Measurements from ENCODE around the gene B4GALT4.

DNA sequence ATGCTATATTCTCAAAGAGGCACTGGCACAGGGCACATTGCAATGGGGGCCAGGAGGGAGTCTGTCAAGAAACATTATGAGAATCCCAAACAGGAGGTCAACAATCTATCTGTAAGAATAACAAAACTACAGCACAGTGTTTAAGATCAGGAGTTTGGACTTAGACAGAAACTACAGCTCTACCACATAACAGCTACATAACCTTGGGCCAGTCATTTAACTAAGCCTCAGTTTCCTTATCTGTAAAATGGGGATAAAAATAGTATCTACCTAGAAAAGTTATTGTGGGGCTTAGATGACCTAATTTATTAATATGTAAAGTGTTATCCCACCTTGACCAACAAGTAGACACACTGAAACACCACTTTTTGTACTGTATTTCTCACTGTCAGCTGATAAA, 9.9 kb downstream of the B4GALT4 start:
- TF ChIP-seq POLR2A (IDR thresholded peaks at IDR 0.05; ENCODE audit: low read length) (no peak), GATA1 (IDR thresholded peaks at IDR 0.05; ENCODE audit: low read depth, low read length) (no peak)
